Metanephros (tissue), 1 donor: ENCODE measurements around the gene SDR42E2. TPM values are rescaled to one million over a fixed set of nuclear protein-coding genes. Genes with fewer than 3 reads are reported as not detected.

Experiments used
- total RNA-seq: library from RNA; depleted of rRNA; stranded (reverse); fragments of >200 nt; gene quantifications from one replicate; pipeline ENCODE4 v1.2.3, GENCODE V29; 2014

The SDR42E2 gene
- total RNA-seq, result 0.18 TPM

DNA sequence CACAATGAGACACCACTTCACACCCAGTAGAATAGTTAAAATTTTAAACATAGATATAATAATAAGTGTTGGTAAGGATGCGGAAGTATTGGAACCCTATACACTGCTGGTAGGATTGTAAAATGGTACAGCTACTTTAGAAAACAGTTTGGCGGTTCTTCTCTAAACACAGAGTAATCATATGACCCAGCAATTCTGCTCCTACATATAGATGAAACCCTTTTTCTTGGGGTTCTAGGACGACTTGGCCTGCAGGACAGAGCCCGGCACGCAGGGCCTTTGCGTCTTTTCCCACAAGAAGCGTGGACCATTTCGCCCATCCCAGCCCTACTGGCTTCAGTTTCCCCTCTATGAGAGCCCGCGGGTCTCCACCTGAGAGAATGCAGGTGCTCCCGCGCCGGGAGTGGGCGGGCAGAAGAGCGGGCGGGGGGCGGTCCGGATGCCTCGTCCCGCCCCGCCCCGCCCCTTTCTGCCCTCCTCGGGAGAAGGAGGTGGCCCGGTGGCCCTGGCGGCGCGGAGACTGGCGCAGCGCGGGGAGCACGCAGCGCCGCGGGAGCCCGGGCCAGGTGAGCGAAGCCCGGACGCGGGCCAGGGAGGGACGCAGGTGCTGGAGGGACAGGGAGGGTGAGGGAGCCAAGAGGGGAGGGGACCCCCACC, at the start of gene SDR42E2:
Gene SDR42E2 (plus strand): TSS at position 508 of the 657 bp plus-strand sequence. CDS start 3,077 bp downstream, outside the sequence.

DNA sequence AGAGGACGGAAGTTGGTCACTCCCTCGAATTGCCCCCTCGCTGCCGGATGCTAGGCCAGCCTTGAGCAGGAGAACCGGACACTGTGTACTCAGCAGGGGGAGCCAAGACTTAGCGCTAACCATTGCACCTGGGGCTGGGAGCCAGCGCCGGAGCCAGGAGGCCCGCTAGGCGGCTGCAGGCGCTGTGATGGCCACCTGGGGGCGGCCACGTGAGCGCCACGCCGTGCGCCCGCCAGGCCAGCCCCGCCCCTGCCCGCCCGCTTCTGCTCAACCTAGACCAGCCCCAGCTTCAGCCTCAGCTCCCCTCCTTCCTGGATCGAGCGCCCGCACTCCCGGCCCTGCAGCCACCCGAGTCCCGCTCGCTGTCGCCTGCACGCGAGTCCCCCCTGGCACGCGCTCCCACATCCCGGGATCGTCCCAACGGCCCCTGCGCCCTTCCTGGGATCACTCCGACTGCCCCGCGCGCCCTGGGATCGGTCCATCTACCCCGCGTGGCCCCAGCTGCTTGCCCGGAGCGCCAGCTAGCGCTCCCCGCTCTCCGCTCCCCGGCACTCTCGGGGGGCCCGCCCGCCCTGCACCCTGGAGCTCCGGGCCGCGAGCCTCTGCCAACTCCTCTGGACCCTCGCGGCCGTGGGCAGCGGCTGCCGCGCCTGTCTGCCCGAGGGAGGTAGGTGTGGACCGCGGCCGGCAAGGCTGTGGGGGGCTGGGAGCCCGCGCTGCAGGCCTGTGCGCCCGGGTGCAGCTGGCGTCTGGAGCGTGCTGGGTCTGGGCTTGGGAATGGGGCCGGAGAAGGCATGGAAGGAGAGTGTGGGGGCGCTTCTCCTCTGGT, 43.9 kb downstream of the SDR42E2 start, which contains the start of gene EEF2K:
Gene EEF2K (plus strand): TSS at position 266 of the 829 bp plus-strand sequence. CDS start 19,452 bp downstream, outside the sequence.

Other genes with a start within 250 kb of the SDR42E2 start
- 199 TPM for gene UQCRC2, start 209.1 kb upstream of the SDR42E2 start, total RNA-seq
- not detected for gene PDZD9, start 161.4 kb upstream of the SDR42E2 start, total RNA-seq
- 17.9 TPM for gene MOSMO, start 154.4 kb upstream of the SDR42E2 start, total RNA-seq
- gene VWA3A, start 70.0 kb upstream of the SDR42E2 start, total RNA-seq, result 1.6 TPM
- gene EEF2K, start 43.8 kb downstream of the SDR42E2 start, total RNA-seq, result 37.8 TPM
- gene POLR3E, start 134.9 kb downstream of the SDR42E2 start, total RNA-seq, result 48.3 TPM
- gene CDR2, start 212.1 kb downstream of the SDR42E2 start, total RNA-seq, result 19.9 TPM